Neural crest cell (in vitro differentiated cells): ENCODE data around the gene CUEDC1. TPM values are rescaled to one million over a fixed set of nuclear protein-coding genes. Genes with fewer than 3 reads are reported as not detected.

Experiments
- DNase-seq: peaks from one replicate; pipeline ENCODE4 v3.0.0; 2021; ENCODE audit warnings: low read depth, mixed read lengths, low spot score
- H3K27ac Mint-ChIP-seq: one replicate; pipeline ENCODE4 v1.8.0; 2021; ENCODE audit warnings: mild to moderate bottlenecking, mixed read lengths; ENCODE audit not compliant: unreplicated experiment
- H3K27me3 Mint-ChIP-seq: 2 replicates; pipeline ENCODE4 v1.8.0; 2021; ENCODE audit warnings: low read depth, mild to moderate bottlenecking, mixed read lengths
- H3K36me3 Mint-ChIP-seq: 2 replicates; pipeline ENCODE4 v1.8.0; 2021; ENCODE audit warnings: low read depth, mild to moderate bottlenecking, mixed read lengths
- H3K4me1 Mint-ChIP-seq: 2 replicates; pipeline ENCODE4 v1.8.0; 2021; ENCODE audit warnings: mixed read lengths
- H3K4me3 Mint-ChIP-seq: one replicate; pipeline ENCODE4 v1.8.0; 2021; ENCODE audit warnings: mild to moderate bottlenecking, mixed read lengths
- H3K9me3 Mint-ChIP-seq: 2 replicates; pipeline ENCODE4 v1.8.0; 2021; ENCODE audit warnings: mixed read lengths
- total RNA-seq: library from RNA; stranded (reverse); gene quantifications from 2 replicates; pipeline ENCODE4 v1.2.1, GENCODE V29; 2021
- TF ChIP-seq, protein P1 (sequence below): fragments of 200-600 bp; sonication (generic); conservative IDR thresholded peaks from 2 replicates; pipeline ENCODE4 v1.5.0; 2021; ENCODE audit warnings: antibody characterized with exemption, mild to moderate bottlenecking

CUEDC1 gene
- total RNA-seq, 1 donor from 2014 or later: 86.9 TPM

DNA sequence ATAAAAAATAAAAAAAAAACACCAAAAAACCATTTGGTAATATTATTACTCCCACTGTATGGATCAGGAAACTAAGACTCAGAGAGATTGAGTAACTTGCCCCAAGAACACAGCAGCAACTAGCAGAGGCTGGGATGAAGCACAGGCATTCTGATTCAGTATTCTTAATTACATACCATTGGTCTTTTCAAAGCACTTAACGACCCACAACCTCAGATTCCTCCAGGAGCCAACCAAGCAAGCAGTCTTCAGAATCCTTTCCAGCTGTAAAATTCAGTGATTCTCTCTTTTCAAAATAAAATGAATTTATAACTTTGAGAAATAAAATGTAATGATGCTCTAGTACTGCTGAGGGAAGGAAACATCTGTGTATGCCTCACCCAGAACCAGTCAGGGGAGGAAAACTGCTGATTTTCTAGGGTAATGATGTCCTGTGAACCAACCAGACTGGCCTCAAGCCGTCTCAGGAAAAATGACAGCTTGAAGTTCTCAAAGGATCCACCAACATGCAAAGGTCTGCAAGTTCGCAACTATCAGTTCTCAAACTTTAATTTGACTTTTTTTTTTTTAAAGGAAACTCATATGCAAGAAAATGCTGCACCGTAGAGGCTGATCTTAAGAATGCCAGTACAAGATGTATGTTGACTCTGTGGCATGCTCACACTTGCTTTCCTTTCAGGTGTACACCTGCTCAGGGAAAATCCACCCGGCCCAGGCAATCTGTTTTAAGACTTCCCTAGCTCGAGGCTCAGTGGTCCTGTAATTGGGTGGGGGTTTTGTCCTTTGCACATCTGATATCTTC lies 9.0 kb downstream of the CUEDC1 start:
- H3K27me3 Mint-ChIP-seq: no peaks in the 10 kb centered on the region
- H3K4me3 Mint-ChIP-seq: peak overlapping the region; percentile 24
- H3K9me3 Mint-ChIP-seq: no peaks in the 10 kb centered on the region
- TF ChIP-seq, protein P1, sequence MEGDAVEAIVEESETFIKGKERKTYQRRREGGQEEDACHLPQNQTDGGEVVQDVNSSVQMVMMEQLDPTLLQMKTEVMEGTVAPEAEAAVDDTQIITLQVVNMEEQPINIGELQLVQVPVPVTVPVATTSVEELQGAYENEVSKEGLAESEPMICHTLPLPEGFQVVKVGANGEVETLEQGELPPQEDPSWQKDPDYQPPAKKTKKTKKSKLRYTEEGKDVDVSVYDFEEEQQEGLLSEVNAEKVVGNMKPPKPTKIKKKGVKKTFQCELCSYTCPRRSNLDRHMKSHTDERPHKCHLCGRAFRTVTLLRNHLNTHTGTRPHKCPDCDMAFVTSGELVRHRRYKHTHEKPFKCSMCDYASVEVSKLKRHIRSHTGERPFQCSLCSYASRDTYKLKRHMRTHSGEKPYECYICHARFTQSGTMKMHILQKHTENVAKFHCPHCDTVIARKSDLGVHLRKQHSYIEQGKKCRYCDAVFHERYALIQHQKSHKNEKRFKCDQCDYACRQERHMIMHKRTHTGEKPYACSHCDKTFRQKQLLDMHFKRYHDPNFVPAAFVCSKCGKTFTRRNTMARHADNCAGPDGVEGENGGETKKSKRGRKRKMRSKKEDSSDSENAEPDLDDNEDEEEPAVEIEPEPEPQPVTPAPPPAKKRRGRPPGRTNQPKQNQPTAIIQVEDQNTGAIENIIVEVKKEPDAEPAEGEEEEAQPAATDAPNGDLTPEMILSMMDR: no peak
- H3K27ac Mint-ChIP-seq: peak overlapping the region; percentile 5
- peaks cover 4% of the 10 kb centered on the region for H3K36me3 Mint-ChIP-seq
- DNase-seq: no peak
- H3K4me1 Mint-ChIP-seq: peaks cover 80% of the 10 kb centered on the region

DNA sequence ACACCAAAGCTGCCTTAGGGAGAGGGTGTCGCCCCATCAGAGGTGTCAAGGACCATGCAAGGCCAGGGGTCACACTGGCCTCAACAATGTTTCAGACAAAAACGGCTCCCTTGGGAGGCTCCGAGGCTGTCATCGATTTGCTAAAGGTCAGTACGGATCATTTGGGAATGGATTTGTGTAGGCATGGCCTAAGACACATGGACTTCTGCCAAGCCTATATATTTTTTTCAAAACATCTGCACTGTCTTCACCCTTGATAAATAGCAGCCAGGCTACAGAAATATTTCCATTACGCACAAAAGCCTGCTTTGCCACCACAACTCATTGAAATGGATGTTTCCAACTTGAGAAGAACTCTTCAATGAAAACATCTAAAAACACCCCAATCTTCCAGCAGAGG lies 10.3 kb downstream of the CUEDC1 start:
- TF ChIP-seq, protein P1: no peak
- no peak for DNase-seq
- no peaks in the 10 kb centered on the region for H3K36me3 Mint-ChIP-seq
- H3K9me3 Mint-ChIP-seq: no peaks in the 10 kb centered on the region
- H3K4me1 Mint-ChIP-seq: peaks cover 82% of the 10 kb centered on the region
- H3K27ac Mint-ChIP-seq: no peak overlapping the region
- H3K27me3 Mint-ChIP-seq: no peaks in the 10 kb centered on the region
- H3K4me3 Mint-ChIP-seq: peak overlapping the region; percentile 39

DNA sequence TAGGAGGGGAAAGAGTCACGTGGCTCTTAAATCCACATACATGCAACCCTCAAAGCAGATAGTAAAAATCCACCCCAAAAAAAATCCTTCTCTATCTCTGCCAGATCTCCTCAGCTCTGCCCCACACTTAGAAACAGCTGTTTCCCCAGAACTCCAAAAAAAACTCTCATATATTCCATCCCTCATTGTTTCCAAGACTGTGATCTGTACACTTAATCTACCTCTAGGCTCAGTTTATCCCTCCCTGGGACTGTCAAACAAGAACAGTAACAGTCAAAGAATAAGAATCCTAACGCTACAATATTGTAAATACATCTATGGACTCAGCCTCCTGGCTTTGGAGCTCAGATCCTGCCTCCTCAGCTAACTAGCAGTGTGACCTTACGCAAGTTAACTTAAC lies 11.6 kb downstream of the CUEDC1 start:
- H3K4me1 Mint-ChIP-seq: peaks cover 78% of the 10 kb centered on the region
- no peaks in the 10 kb centered on the region for H3K27me3 Mint-ChIP-seq
- TF ChIP-seq, protein P1: no peak
- H3K4me3 Mint-ChIP-seq: peak overlapping the region; percentile 29
- peak overlapping the region; percentile 1 for H3K27ac Mint-ChIP-seq
- no peaks in the 10 kb centered on the region for H3K36me3 Mint-ChIP-seq
- no peak for DNase-seq
- H3K9me3 Mint-ChIP-seq: no peaks in the 10 kb centered on the region

DNA sequence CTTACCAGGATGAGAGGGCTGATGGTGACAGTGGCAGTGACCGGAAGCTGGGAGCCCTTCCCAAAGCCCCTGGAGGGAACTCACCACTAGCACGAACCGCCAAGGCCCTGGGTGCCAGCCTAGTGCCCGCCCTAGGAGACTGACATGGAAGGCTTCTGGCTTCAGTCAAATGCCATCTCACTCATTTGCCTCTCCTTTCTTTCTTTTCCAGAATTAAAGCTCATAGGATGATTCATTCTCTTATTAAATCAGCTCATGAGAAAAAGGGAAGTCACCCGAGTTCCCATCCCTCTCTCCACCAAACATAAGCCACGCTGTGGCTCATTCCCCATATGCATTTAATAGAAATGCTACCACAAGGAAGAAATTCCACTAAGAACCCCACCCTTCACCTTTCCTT lies 12.1 kb downstream of the CUEDC1 start:
- Mint-ChIP-seq H3K27me3 (no peaks in the 10 kb centered on the region), H3K9me3 (no peaks in the 10 kb centered on the region), H3K4me3 (peak overlapping the region; percentile 52), H3K27ac (peak overlapping the region; percentile 59), H3K36me3 (peaks cover 2% of the 10 kb centered on the region), H3K4me1 (peaks cover 77% of the 10 kb centered on the region)
- TF ChIP-seq, protein P1: no peak
- no peak for DNase-seq

DNA sequence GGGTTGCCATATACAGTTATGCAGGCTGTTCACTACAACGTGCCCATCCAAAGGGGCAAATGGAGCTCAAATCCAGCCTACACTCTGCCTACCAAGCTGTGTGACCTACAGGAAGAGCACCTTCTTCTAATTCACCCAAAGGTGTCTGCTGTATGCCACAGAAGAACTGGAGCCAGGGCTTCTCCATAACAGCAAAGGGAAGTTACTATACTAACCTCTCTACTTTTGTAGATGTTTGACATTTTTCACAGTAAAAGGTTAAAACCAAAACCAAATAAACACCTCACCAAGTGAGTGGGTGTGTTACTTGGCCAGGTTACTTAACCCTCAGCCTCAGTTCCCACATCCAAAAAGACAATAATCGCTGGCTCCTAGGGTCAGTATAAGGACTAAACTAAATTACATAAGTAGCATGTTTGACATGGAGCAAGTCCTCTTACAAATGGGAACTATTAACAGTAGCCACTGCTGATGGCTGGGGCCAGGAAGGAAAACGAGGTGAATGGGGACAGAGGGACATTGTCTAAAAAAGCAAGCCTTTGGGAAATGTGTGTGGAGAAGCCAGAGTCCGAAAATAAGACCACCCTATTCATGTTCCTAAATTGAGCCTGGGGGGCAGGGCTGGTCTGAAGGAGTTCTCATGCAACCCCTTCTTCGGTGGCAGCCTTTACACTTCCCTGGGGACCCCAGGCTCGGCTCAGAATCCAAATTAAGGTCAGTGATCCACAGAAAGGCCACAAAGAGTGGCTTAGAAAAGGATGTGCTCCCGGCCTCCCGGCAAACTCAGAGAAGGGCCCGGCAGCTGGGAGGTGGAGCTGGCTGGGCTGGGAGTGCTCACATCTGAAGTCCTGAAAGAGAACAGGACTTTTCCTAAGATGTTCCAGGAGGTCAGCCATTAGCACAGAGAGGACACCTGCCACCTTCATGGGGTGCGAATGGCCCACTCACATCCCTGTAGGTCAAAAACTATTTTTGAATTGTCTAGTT lies 13.5 kb downstream of the CUEDC1 start:
- DNase-seq: peak; percentile 41
- H3K27ac Mint-ChIP-seq: peak overlapping the region; percentile 97

More for the DNA sequence above, 13.5 kb downstream of the CUEDC1 start:
- H3K36me3 Mint-ChIP-seq: peaks cover 3% of the 10 kb centered on the region
- H3K9me3 Mint-ChIP-seq: no peaks in the 10 kb centered on the region
- TF ChIP-seq, protein P1: no peak
- H3K27me3 Mint-ChIP-seq: no peaks in the 10 kb centered on the region
- peaks cover 73% of the 10 kb centered on the region for H3K4me1 Mint-ChIP-seq
- H3K4me3 Mint-ChIP-seq: peak overlapping the region; percentile 85
